Measurements from ENCODE around the gene APOA1.

The APOA1 gene

DNA sequence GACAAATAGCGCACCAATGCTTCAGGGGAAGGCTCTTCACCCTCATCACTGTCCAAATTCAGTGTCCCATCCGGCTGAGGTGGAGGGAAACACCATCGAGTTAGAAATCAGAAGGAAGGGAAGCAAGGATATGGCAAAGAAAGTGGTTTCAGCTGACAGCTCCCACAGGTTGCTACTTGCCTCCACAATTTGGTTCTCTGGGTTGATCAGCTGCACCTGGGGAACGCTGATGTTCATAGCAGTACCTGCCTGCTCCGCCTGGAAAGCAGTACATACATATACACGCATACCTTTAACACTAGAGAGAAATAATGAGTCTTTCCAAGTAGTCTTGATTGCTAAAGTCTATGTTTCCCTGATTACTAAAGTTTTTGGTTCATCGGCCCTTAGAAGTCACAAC is 37.8 kb upstream of the APOA1 start:
- TF ChIP-seq, protein P1, sequence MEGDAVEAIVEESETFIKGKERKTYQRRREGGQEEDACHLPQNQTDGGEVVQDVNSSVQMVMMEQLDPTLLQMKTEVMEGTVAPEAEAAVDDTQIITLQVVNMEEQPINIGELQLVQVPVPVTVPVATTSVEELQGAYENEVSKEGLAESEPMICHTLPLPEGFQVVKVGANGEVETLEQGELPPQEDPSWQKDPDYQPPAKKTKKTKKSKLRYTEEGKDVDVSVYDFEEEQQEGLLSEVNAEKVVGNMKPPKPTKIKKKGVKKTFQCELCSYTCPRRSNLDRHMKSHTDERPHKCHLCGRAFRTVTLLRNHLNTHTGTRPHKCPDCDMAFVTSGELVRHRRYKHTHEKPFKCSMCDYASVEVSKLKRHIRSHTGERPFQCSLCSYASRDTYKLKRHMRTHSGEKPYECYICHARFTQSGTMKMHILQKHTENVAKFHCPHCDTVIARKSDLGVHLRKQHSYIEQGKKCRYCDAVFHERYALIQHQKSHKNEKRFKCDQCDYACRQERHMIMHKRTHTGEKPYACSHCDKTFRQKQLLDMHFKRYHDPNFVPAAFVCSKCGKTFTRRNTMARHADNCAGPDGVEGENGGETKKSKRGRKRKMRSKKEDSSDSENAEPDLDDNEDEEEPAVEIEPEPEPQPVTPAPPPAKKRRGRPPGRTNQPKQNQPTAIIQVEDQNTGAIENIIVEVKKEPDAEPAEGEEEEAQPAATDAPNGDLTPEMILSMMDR (IDR thresholded peaks at IDR 0.05; ENCODE audit: low read depth, low read length) = no peak
- H3K4me3 ChIP-seq (ENCODE audit: low read depth, low read length) = no peak overlapping the region

DNA sequence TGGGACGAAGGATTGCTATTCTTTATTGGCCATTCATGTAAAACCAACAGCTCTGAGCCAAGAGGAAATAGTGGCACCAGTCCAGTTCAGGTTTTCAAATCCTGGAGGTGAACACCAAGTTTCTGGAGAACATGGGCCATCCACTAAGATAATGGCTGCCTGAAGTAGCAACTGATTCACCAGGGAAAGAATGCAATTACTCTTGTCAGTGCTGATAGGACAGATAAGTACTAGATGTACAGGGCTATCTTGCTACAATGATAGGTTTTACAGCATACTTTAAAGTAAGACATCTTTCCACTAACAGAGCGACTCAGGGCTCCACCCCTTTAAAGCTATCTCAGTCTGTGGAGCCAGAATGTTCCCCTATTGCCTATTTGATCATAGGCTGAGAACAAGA is 36.8 kb upstream of the APOA1 start:
- TF ChIP-seq, protein P1 (IDR thresholded peaks at IDR 0.05; ENCODE audit: low read depth, low read length) = no peak
- no peak overlapping the region for H3K4me3 ChIP-seq (ENCODE audit: low read depth, low read length)

DNA sequence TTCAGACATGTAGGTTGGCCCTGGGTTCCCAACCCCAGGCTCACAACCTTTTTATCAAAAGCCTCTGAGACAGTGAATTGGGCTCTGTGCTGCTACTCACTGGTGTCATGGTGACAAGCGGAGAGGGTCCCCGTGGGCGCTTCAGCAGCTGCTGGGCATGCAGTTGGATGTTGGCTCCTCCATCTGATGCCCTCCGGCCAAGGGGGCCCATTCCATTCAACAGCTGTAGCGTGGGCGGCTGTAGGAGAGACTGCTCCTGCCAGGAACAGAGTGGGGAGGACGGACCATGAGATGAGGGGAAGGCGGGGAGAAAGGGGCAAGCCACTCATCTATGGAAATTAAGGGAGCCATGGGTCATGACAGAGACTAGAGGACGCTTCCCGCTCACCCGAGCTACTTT is 36.0 kb upstream of the APOA1 start:
- H3K4me3 ChIP-seq (ENCODE audit: low read depth, low read length) = no peak overlapping the region

DNA sequence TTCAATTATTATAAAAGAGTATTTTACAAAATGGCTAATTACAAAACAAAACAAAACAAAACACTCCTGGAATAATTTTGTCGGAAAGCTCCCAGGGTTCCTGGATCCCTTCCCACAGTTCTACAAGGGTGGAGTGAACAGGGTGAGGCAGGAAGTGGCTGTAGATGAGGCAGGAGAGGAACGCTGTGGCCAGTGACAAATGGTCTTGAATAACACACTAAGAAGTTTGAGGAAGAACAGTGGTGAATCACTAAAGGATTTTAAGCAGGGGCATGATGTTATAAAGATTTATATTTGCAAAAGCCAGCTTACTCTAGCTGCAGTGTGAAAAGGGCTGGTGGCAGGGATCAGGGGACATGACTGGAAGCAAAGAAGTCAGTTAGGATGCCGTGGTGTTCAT is 33.8 kb upstream of the APOA1 start:
- H3K4me3 ChIP-seq (ENCODE audit: low read depth, low read length) = no peak overlapping the region
- TF ChIP-seq, protein P1 (IDR thresholded peaks at IDR 0.05; ENCODE audit: low read depth, low read length) = no peak

More for the DNA sequence above, 36.0 kb upstream of the APOA1 start:
- TF ChIP-seq, protein P1 (IDR thresholded peaks at IDR 0.05; ENCODE audit: low read depth, low read length) = no peak

DNA sequence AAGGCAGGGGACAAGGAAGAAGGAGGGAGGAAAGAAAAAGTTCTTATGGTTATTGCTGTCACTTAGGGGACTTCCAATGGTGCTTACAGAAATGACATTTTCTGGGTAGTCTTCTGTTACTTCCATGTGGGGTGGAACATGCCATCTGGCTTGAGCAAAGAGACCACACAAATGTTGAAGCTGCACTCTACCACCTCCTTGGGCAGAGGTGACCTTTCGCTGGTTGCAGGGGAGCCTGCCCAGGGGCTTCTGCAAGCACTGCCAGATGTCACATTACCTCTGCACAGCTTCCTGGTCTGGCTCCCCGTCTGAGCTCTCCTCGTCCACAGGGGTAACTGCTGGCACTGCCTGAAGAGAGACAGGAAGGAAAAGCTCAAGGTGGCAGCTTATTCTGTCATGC is 32.6 kb upstream of the APOA1 start:
- TF ChIP-seq, protein P1 (IDR thresholded peaks at IDR 0.05; ENCODE audit: low read depth, low read length) = no peak
- no peak overlapping the region for H3K4me3 ChIP-seq (ENCODE audit: low read depth, low read length)

DNA sequence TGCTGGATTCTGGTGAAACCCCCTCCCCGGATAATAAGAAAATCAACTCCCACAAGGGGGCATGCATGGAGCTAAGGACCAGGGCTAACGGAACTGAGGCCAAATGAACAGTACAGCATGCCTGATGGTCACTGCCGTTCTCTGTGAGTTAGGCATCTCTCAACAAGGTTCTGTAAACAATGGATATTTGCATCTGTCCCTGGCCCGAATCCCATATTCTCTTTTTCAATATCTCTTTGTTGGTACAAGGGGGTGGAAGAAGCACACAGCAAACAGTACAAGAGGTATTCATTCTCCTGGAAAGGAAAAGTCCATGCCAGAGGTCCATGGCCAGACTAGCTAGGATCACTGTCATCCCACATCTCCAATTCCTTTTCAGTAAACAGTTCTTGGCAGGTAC is 32.2 kb upstream of the APOA1 start:
- no peak overlapping the region for H3K4me3 ChIP-seq (ENCODE audit: low read depth, low read length)
- TF ChIP-seq, protein P1 (IDR thresholded peaks at IDR 0.05; ENCODE audit: low read depth, low read length) = no peak

DNA sequence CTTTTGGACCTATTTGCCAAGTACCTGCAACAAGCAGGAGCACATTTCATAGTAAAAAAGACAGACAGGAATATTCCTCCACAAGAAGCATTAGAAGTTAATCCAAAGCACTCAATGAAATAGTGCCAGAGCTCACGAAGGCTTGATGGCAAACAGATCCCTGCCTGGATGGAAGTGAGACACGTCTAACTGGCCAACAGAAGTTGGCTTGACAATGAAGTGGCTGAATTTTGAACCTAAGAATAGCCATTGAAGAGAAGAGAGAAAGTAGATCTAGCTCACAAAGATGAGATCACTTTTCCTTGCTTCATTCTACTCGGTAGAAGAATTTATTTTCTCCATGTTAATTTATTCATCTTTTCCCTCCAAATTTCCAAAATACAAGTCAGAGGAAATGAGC is 30.6 kb upstream of the APOA1 start:
- TF ChIP-seq, protein P1 (IDR thresholded peaks at IDR 0.05; ENCODE audit: low read depth, low read length) = no peak
- no peak overlapping the region for H3K4me3 ChIP-seq (ENCODE audit: low read depth, low read length)
